Measurements from ENCODE around the gene GZMM.

- no peak for TF ChIP-seq EZH2phosphoT487 (IDR thresholded peaks at IDR 0.05; ENCODE audit: low read depth, severe bottlenecking, unreplicated experiment)
- TF ChIP-seq CTCF (IDR thresholded peaks at IDR 0.05; ENCODE audit: poor library complexity), result no peak
Observed at GRCh38 chr19:558770-559439, 15.1 kb downstream of the GZMM start.
